ENCODE data around the gene SELENOW.

- peak; percentile 3 to 34 (median 20) for TF ChIP-seq CTCF (IDR thresholded peaks at IDR 0.05)
- no peak for TF ChIP-seq POLR2A (IDR thresholded peaks at IDR 0.05)
These were observed 21.4 kb upstream of the SELENOW start for GRCh38 chr19:47756953-47757608.
